Loucy (cell line): ENCODE data around the gene PMEPA1.

Experiments used
- H2AFZ ChIP-seq: fragments of 200-600 bp; sonication (generic); 2 replicates; pipeline ENCODE4 v1.6.0; 2016; ENCODE audit warnings: antibody characterized with exemption, mild to moderate bottlenecking, low read length, moderate library complexity
- H3F3A ChIP-seq: fragments of 200-600 bp; 2 replicates; pipeline ENCODE4 v1.6.0; 2016; ENCODE audit warnings: antibody characterized with exemption, low read depth, mild to moderate bottlenecking
- H3K27me3 ChIP-seq: fragments of 200-600 bp; sonication (generic); 2 replicates; pipeline ENCODE4 v1.6.1; 2014; ENCODE audit warnings: low read length, mild to moderate bottlenecking; ENCODE audit not compliant: insufficient read depth, poor library complexity, severe bottlenecking
- H3K36me3 ChIP-seq: fragments of 200-600 bp; sonication (generic); 2 replicates; pipeline ENCODE4 v1.6.1; 2016; ENCODE audit warnings: low read length; ENCODE audit not compliant: insufficient read depth
- H3K4me1 ChIP-seq: fragments of 200-600 bp; sonication (generic); 2 replicates; pipeline ENCODE4 v1.5.1; 2014; ENCODE audit warnings: low read length, mild to moderate bottlenecking; ENCODE audit not compliant: insufficient read depth, poor library complexity, severe bottlenecking
- H3K4me2 ChIP-seq: fragments of 200-600 bp; sonication (generic); 2 replicates; pipeline ENCODE4 v1.6.0; 2014; ENCODE audit warnings: antibody characterized with exemption, low read length, low read depth, mild to moderate bottlenecking; ENCODE audit not compliant: poor library complexity, severe bottlenecking
- H3K4me3 ChIP-seq: fragments of 200-600 bp; sonication (generic); 2 replicates; pipeline ENCODE4 v1.5.1; 2014; ENCODE audit warnings: low read length, mild to moderate bottlenecking, mixed read lengths; ENCODE audit not compliant: poor library complexity, severe bottlenecking
- H3K79me2 ChIP-seq: fragments of 200-600 bp; sonication (generic); 2 replicates; pipeline ENCODE4 v1.6.1; 2014; ENCODE audit warnings: low read length; ENCODE audit not compliant: insufficient read depth
- H3K9ac ChIP-seq: fragments of 200-600 bp; sonication (generic); 2 replicates; pipeline ENCODE4 v1.6.0; 2014; ENCODE audit warnings: mild to moderate bottlenecking, low read depth, low read length, moderate library complexity; ENCODE audit not compliant: poor library complexity, severe bottlenecking
- H3K9me2 ChIP-seq: fragments of 200-600 bp; sonication (generic); replicated peaks from 2 replicates; pipeline ENCODE4 v1.6.1; 2016; ENCODE audit warnings: low read depth, low read length, mixed read lengths
- H3K9me3 ChIP-seq: fragments of 200-600 bp; sonication (generic); 2 replicates; pipeline ENCODE4 v1.6.1; 2014; ENCODE audit warnings: mild to moderate bottlenecking, antibody characterized with exemption, low read length, low read depth; ENCODE audit not compliant: insufficient read depth
- H4K20me1 ChIP-seq: fragments of 200-600 bp; sonication (generic); 2 replicates; pipeline ENCODE4 v1.6.0; 2014; ENCODE audit warnings: antibody characterized with exemption, low read length, mild to moderate bottlenecking; ENCODE audit not compliant: insufficient read depth, poor library complexity, severe bottlenecking
- EZH2phosphoT487 ChIP-seq: fragments of 200-600 bp; IDR thresholded peaks from 2 replicates; pipeline ENCODE4 v1.6.1; 2018; ENCODE audit warnings: antibody characterized with exemption, mild to moderate bottlenecking, moderate library complexity, borderline replicate concordance
- TF ChIP-seq, protein P1 (sequence below): fragments of 200-600 bp; sonication (generic); conservative IDR thresholded peaks from 2 replicates; pipeline ENCODE4 v1.5.1; 2014; ENCODE audit warnings: mild to moderate bottlenecking, antibody characterized with exemption, low read length

Gene PMEPA1

DNA sequence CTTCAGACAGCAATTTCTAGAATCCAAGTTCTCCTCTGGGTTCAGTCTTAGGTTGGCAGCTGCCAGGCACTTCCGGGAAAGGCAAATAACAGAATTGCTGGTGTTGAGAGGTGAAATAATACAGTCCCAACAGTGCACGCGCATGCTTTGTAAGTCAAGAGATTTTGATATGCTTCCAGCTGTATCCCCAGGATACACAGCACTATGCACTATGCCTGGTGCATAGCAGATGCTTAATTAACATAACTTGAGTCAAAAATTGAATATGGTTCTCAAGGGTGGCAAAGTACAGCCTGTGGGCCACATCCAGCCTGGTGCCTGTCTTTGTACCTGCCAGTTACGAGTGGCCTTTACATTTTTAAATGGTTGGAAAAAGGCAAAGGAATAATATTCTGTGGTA lies 18.9 kb upstream of the PMEPA1 start:
- no peaks in the 10 kb centered on the region for H3K36me3 ChIP-seq
- H3K9me2 ChIP-seq, result no peaks in the 10 kb centered on the region
- H4K20me1 ChIP-seq, result no peaks in the 10 kb centered on the region
- H3K9ac ChIP-seq, result no peak overlapping the region
- no peaks in the 10 kb centered on the region for H3F3A ChIP-seq
- H2AFZ ChIP-seq, result no peak overlapping the region
- H3K4me2 ChIP-seq, result no peak overlapping the region
- H3K4me1 ChIP-seq, result no peaks in the 10 kb centered on the region
- no peaks in the 10 kb centered on the region for H3K27me3 ChIP-seq
- TF ChIP-seq, protein P1, sequence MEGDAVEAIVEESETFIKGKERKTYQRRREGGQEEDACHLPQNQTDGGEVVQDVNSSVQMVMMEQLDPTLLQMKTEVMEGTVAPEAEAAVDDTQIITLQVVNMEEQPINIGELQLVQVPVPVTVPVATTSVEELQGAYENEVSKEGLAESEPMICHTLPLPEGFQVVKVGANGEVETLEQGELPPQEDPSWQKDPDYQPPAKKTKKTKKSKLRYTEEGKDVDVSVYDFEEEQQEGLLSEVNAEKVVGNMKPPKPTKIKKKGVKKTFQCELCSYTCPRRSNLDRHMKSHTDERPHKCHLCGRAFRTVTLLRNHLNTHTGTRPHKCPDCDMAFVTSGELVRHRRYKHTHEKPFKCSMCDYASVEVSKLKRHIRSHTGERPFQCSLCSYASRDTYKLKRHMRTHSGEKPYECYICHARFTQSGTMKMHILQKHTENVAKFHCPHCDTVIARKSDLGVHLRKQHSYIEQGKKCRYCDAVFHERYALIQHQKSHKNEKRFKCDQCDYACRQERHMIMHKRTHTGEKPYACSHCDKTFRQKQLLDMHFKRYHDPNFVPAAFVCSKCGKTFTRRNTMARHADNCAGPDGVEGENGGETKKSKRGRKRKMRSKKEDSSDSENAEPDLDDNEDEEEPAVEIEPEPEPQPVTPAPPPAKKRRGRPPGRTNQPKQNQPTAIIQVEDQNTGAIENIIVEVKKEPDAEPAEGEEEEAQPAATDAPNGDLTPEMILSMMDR, result no peak
- TF ChIP-seq EZH2phosphoT487, result no peak
- H3K9me3 ChIP-seq, result no peaks in the 10 kb centered on the region
- H3K4me3 ChIP-seq, result no peak overlapping the region
- H3K79me2 ChIP-seq, result no peaks in the 10 kb centered on the region

DNA sequence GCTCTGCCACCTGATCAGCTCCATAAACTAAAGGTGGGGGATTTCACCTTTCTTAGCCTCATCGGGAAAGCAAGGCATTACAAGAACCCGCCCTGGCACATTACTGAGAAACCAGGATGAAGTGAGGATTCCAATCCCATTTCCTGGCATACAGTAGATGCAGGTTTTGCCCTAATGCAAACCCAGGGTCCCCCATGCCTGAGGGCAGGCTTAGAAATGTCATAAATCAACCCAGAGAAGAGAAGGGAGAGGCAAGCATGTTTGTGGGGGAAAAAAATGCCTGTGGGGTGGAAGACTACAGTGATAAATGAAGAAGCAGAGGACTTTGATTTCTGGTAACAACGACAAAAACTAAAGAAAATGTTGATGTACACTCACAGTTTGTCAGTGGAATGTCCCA lies 18.0 kb upstream of the PMEPA1 start:
- H3K4me2 ChIP-seq, result no peak overlapping the region
- H3K9ac ChIP-seq, result no peak overlapping the region
- H3K79me2 ChIP-seq, result no peaks in the 10 kb centered on the region
- no peak overlapping the region for H3K4me3 ChIP-seq
- H3K4me1 ChIP-seq, result no peaks in the 10 kb centered on the region
- no peaks in the 10 kb centered on the region for H3F3A ChIP-seq
- H3K27me3 ChIP-seq, result no peaks in the 10 kb centered on the region
- H3K9me3 ChIP-seq, result no peaks in the 10 kb centered on the region
- H3K9me2 ChIP-seq, result no peaks in the 10 kb centered on the region
- TF ChIP-seq EZH2phosphoT487, result no peak
- TF ChIP-seq, protein P1, result no peak
- H3K36me3 ChIP-seq, result no peaks in the 10 kb centered on the region
- H4K20me1 ChIP-seq, result no peaks in the 10 kb centered on the region
- no peak overlapping the region for H2AFZ ChIP-seq

DNA sequence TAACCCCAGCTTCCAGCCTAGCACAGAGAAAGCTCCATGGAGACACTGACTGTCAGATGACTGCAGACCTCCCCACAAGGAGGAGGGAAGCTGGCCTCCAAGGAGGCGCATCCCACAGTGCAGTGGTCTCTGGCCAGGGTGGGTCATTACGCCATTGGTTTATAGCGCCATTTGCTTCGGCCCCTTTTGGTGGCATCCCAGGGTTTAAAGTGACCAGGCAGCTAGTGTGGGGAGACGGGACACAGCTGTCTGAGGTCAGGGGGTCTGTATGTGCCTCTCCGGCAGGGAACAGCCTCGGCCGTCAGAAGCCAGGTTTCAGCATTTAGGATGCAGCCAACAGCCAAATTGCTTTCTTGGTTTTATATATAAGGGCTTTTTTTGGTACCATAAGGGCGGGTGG lies 15.8 kb upstream of the PMEPA1 start:
- no peak overlapping the region for H3K4me2 ChIP-seq
- no peaks in the 10 kb centered on the region for H3K4me1 ChIP-seq
- no peaks in the 10 kb centered on the region for H3K9me3 ChIP-seq
- no peaks in the 10 kb centered on the region for H3F3A ChIP-seq
- no peaks in the 10 kb centered on the region for H4K20me1 ChIP-seq
- H2AFZ ChIP-seq, result no peak overlapping the region
- no peak overlapping the region for H3K9ac ChIP-seq
- no peaks in the 10 kb centered on the region for H3K27me3 ChIP-seq
- no peaks in the 10 kb centered on the region for H3K79me2 ChIP-seq
- H3K4me3 ChIP-seq, result no peak overlapping the region
- H3K9me2 ChIP-seq, result no peaks in the 10 kb centered on the region
- no peaks in the 10 kb centered on the region for H3K36me3 ChIP-seq
- TF ChIP-seq, protein P1, result no peak
- TF ChIP-seq EZH2phosphoT487, result no peak
